Measurements from ENCODE around the gene TSC22D4. TPM values are rescaled to one million over a fixed set of nuclear protein-coding genes. Genes with fewer than 3 reads are reported as not detected.

Gene TSC22D4
- total and polyA plus RNA-seq, 9 of the 15 experiments (the other 6 are each of a cell fraction or from before 2014, with no cell fraction given): 0.37 to 107 (median 28.7) TPM

DNA sequence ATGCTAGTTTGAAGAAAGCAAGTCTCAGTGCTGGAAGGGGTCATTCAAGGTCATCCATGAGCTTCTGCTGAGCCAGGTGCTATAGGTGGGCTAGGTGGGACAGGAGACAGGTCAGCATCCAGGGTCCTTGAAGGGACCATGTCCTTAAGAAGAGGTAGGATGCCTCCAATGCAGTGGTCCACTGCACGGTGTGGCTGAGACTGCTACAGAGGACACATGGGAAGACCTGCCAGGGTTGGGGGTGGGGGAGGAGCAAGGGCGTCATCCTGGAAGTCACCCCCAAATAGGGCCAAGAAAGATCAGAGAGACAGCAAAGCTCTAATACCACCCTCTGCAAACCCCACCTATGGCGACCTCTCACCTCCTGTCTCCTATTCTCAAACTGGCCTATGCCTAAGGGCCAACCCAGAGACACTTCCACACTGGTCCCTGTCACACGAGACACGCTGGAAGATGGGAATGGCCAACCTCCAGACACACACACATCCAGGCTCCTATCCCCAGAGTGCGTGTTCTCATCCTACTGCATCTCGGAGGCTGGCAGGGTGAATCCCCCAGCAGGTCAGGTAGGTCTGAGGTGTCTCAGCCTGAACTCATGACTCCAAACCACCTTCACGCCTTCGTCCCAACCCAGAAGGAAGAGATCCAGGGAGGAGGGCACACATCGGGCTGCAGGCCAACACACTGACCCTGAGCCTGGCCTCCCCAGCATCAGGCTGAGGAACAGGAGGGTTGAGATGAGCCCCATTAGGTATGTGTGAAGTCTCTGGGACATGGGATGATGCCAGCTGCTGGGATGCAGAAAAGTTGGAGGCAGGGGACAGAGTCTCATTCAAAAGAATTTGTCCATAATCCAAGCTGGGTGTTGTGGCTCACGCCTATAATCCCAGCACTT is 37.1 kb downstream of the TSC22D4 start:
- Histone ChIP-seq H2AFZ (ENCODE audit: low read depth, low read length) (no peak overlapping the region), H3K4me1 (replicated peaks in 1 of 2; ENCODE audit: control insufficient read depth in 2 of 2, insufficient read depth in 2 of 2, low read length in 2 of 2) (peaks cover 48 to 68% of the 10 kb centered on the region in 2 experiments), H3K27me3 (ENCODE audit: control insufficient read depth in 2 of 2, insufficient read depth in 2 of 2, low read length in 2 of 2) (no peaks in the 10 kb centered on the region), H3K9me3 (replicated peaks; ENCODE audit: control insufficient read depth, insufficient read depth, low read depth, low read length) (no peaks in the 10 kb centered on the region), H3K79me2 (ENCODE audit: control insufficient read depth, insufficient read depth, low read length) (peaks cover 2% of the 10 kb centered on the region; the same call in 1 of the 3 replicates), H3K9ac (ENCODE audit: insufficient read depth in 1 of 2, low read depth in 2 of 2, low read length in 2 of 2) (peak overlapping the region in 1 of 2 experiments; percentile 49; a peak in 1 of 4 replicates), H3K4me2 (ENCODE audit: insufficient read depth, low read length) (no peak overlapping the region), H3K27ac (ENCODE audit: extremely low read depth, low read depth, low read length) (peak overlapping the region; percentile 27; the same call in 1 of the 3 replicates), H3K9me1 (ENCODE audit: control insufficient read depth, insufficient read depth, low read length) (no peaks in the 10 kb centered on the region), H3K4me3 (no peak overlapping the region), H3K36me3 (ENCODE audit: control insufficient read depth, insufficient read depth, low read length) (no peaks in the 10 kb centered on the region), H4K20me1 (replicated peaks; ENCODE audit: control insufficient read depth, insufficient read depth, low read length) (no peaks in the 10 kb centered on the region)
- in situ Hi-C loops (cut with MboI) (no loop called here), intact Hi-C loops (cut with micrococcal nuclease) (no loop called here)
- ATAC-seq (no peak), DNase-seq (ENCODE audit: extremely low read depth in 1 of 4, low spot score in 3 of 4) (no peak), FAIRE-seq (no peak)
- ChIA-PET POLR2A (interaction anchor here (0.6 to 1.3 kb wide), 4 partner anchors 11 to 44 kb away, joined by 3 read pairs; partner anchors contain the start of gene MEPCE), CTCF (ENCODE audit: low intra/inter-chr PET ratio) (no interaction called here)
- no TSS peak for BruUV-seq (replicated peaks)
- TF ChIP-seq, protein P1, sequence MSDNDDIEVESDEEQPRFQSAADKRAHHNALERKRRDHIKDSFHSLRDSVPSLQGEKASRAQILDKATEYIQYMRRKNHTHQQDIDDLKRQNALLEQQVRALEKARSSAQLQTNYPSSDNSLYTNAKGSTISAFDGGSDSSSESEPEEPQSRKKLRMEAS (CRISPR knock-in tag; IDR thresholded peaks at IDR 0.05): 0 out of 2 replicates have a peak, but pooled peaks have one; percentile 11
- TF ChIP-seq SREBF2 (CRISPR knock-in tag; IDR thresholded peaks at IDR 0.05) (no peak), ESRRA (IDR thresholded peaks at IDR 0.05; ENCODE audit: borderline replicate concordance, low read depth) (peak; percentile 43; the same call in 1 of the 2 replicates)
- WGBS (ENCODE audit: insufficient coverage, low coverage, missing lambda C conversion rate): 78% methylated on average over 11 of the region's 11 CpGs

Data from K562 (cell line).